Measurements from ENCODE around the gene TPM1. TPM values are rescaled to one million over a fixed set of nuclear protein-coding genes. Genes with fewer than 3 reads are reported as not detected.

The TPM1 gene
- total RNA-seq, 1 experiment from 2014 or later, result 22.5 TPM

GRCh38 chr15:63060699-63061098, 18.2 kb downstream of the TPM1 start:
- Histone ChIP-seq H3K4me3 (replicated peaks in 1 of 2; ENCODE audit: low read depth in 1 of 2, low read length in 2 of 2) (no peak overlapping the region), H3K27me3 (ENCODE audit: insufficient read depth, low read length) (no peaks in the 10 kb centered on the region), H3K9me2 (ENCODE audit: insufficient read depth) (no peaks in the 10 kb centered on the region), H3K4me2 (ENCODE audit: low read length) (no peak overlapping the region), H3K9me3 (ENCODE audit: control insufficient read depth in 1 of 2, insufficient read depth in 1 of 2, low read depth in 1 of 2, low read length in 2 of 2) (no peaks in the 10 kb centered on the region), H3K4me1 (ENCODE audit: control insufficient read depth in 1 of 2, insufficient read depth in 2 of 2, low read length in 2 of 2) (no peaks in the 10 kb centered on the region), H3K36me3 (ENCODE audit: control insufficient read depth in 1 of 2, insufficient read depth in 2 of 2, low read length in 2 of 2) (peaks cover 0 to 2% of the 10 kb centered on the region in 2 experiments; a peak in 1 of 4 replicates), H2AFZ (ENCODE audit: low read depth, low read length, poor library complexity, severe bottlenecking) (no peak overlapping the region), H3K27ac (ENCODE audit: low read depth, low read length) (no peak overlapping the region), H4K20me1 (ENCODE audit: insufficient read depth) (no peaks in the 10 kb centered on the region), H3K9ac (ENCODE audit: low read length) (no peak overlapping the region), H3K79me2 (ENCODE audit: insufficient read depth, low read length) (no peaks in the 10 kb centered on the region)
- CTCF ChIA-PET, result no interaction called here
- intact Hi-C loops (cut with micrococcal nuclease), result no loop called here
- TF ChIP-seq FOSL1 (IDR thresholded peaks at IDR 0.05; ENCODE audit: low read depth), result no peak
- no peak for TF ChIP-seq CTCF (IDR thresholded peaks at IDR 0.05 in 2 of 3, conservative IDR thresholded peaks at IDR 0.05 in 1 of 3; ENCODE audit: borderline replicate concordance in 1 of 3, insufficient read depth in 1 of 3, low read depth in 2 of 3, low read length in 2 of 3)
- no peak for TF ChIP-seq MAX (IDR thresholded peaks at IDR 0.05)
- TF ChIP-seq TCF7L2 (IDR thresholded peaks at IDR 0.05; ENCODE audit: borderline replicate concordance, extremely low read depth, insufficient read depth, insufficient read length), result no peak
- RAD21 ChIA-PET (ENCODE audit: low non-redundant PET in 1 of 2, low total read pairs in 2 of 2, uncharacterized antibody in 2 of 2, unreplicated experiment in 2 of 2), result no interaction called here
- no peak for ATAC-seq
- no peak for DNase-seq (ENCODE audit: low read depth, low spot score)
- POLR2A ChIA-PET, result no interaction called here
- no TSS peak for BruUV-seq (replicated peaks)

- peaks cover 0 to 2% of the 10 kb centered on the region in 2 experiments; a peak in 1 of 4 replicates for H3K36me3 ChIP-seq (ENCODE audit: control insufficient read depth in 1 of 2, insufficient read depth in 2 of 2, low read length in 2 of 2)
- DNase-seq (ENCODE audit: low read depth, low spot score) (no peak), ATAC-seq (no peak)
- BruUV-seq (replicated peaks), result no TSS peak
- ChIA-PET POLR2A (no interaction called here), RAD21 (ENCODE audit: low non-redundant PET in 1 of 2, low total read pairs in 2 of 2, uncharacterized antibody in 2 of 2, unreplicated experiment in 2 of 2) (no interaction called here), CTCF (no interaction called here)
- H3K9me3 ChIP-seq (ENCODE audit: control insufficient read depth in 1 of 2, insufficient read depth in 1 of 2, low read depth in 1 of 2, low read length in 2 of 2), result no peaks in the 10 kb centered on the region
- H3K9me2 ChIP-seq (ENCODE audit: insufficient read depth), result no peaks in the 10 kb centered on the region
- H3K79me2 ChIP-seq (ENCODE audit: insufficient read depth, low read length), result no peaks in the 10 kb centered on the region
- H4K20me1 ChIP-seq (ENCODE audit: insufficient read depth), result no peaks in the 10 kb centered on the region
- TF ChIP-seq ELF1 (IDR thresholded peaks at IDR 0.05; ENCODE audit: borderline replicate concordance, low read depth), result no peak
- TF ChIP-seq EZH2phosphoT487 (IDR thresholded peaks at IDR 0.05; ENCODE audit: borderline replicate concordance), result no peak
- TF ChIP-seq EZH2 (IDR thresholded peaks at IDR 0.05), result no peak
- no peak for TF ChIP-seq ZBTB33 (IDR thresholded peaks at IDR 0.05; ENCODE audit: extremely low read depth, insufficient replicate concordance, low read length)
- H3K4me3 ChIP-seq (replicated peaks in 1 of 2; ENCODE audit: low read depth in 1 of 2, low read length in 2 of 2), result no peak overlapping the region
- intact Hi-C loops (cut with micrococcal nuclease), result no loop called here
- H3K4me1 ChIP-seq (ENCODE audit: control insufficient read depth in 1 of 2, insufficient read depth in 2 of 2, low read length in 2 of 2), result no peaks in the 10 kb centered on the region
- no peak overlapping the region for H2AFZ ChIP-seq (ENCODE audit: low read depth, low read length, poor library complexity, severe bottlenecking)
- H3K27me3 ChIP-seq (ENCODE audit: insufficient read depth, low read length), result no peaks in the 10 kb centered on the region
- no peak overlapping the region for H3K9ac ChIP-seq (ENCODE audit: low read length)
- no peak overlapping the region for H3K27ac ChIP-seq (ENCODE audit: low read depth, low read length)
- no peak overlapping the region for H3K4me2 ChIP-seq (ENCODE audit: low read length)
Measured at GRCh38 chr15:63061975-63062374, 19.4 kb downstream of the TPM1 start.

All from HCT116 (cell line).